CD4-positive, alpha-beta T cell treated with Interleukin-12 subunit alpha and Interleukin-12 subunit beta, for 1 hour (primary cell): ENCODE data around the gene BICDL2.

Source experiments
- DNase-seq: peaks from one replicate; pipeline ENCODE4 v3.0.0-alpha.2; 2020

BICDL2 gene

GRCh38 chr16:3046641-3047386, 10.1 kb upstream of the BICDL2 start:
- DNase-seq = no peak

DNA sequence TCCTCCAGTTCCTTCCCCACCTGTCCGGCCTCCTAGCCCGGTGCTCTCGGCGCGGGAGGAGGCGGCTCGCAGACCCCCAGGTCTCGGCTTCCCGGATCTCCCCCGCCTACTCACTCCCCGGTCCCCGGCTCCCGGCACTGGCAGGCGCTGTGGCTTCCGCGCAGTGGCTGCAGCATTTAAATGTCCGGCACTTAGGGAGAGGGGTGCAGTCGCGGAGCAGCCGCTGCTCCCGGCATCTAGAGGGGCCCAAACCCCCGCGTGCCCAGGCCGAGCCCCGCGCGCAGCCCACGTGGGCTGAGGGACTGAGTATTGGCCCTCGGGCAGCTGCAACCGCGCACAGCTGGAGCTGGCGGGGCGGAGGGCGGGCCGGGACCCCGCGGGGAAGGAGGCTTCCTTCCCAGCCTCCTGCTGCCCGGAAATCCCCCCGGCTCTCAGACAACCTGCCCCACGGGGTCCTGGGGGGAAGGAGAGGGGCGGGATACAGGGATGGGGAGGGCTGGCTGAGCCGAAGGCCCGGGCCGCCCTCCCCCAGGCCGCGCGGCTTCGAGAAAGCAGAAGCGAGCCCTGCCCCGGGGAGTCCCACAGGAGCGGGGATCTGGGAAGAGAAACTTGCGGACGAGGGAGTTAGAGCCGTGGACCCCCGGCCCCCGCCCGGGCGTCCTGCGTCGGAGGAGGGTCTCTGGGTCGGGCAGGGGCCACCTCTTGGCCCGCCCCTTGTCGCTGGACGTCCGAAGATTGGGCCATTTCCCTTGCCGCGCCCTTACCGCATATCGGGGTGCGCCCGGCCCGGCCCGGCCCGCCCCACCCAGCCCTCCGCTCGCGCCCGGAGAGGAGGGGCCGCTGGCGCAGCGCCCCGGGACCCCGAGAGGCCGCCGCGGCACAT, 9.3 kb upstream of the BICDL2 start, which contains the start of gene MMP25:
Gene MMP25, plus strand, starts transcription at position 804 of the 883 bp plus-strand sequence. CDS start 357 bp downstream, outside the sequence.
- no peak for DNase-seq

- DNase-seq = no peak
These were observed 8.0 kb upstream of the BICDL2 start for GRCh38 chr16:3044708-3045107.

DNA sequence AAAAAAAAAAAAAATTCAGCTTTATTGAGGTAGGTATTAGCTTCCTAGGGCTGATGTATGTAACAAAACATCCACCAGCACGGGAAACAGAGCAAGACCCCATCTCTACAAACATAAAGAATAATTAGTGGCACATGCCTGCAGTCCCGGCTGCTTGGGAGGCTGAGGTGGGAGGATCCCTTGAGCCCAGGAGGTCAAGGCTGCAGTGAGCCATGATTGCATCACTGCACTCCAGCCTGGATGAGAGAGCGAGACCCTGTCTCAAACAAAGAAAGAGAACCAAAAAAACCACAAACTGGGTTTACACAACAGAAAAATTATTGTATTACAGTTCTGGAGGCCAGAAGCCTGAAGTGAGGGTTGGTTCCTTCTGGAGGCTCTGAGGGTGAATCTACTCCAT, 5.6 kb upstream of the BICDL2 start:
- DNase-seq = no peak

- DNase-seq = no peak
These were observed 2.2 kb upstream of the BICDL2 start for GRCh38 chr16:3038896-3039295.

DNA sequence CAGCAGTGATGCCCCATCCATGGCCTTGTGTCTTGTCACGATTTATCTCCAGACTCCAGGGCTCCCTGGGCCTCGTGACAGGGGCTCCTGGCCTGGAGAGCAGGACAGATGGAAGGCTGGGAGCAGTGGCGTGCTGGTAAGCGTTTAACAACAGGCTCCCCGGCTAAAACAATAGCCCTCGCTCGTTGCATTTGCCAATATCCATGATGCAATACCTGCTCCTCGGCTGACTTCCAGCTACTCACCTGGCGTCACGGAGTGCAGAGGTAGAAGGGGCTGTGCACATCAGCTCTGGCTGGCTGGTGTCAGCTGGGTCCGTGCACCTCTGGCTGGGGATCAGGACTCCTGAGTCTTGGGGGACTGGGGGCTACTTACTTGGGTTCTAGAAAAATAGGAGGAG, 1.5 kb upstream of the BICDL2 start:
- DNase-seq = no peak

GRCh38 chr16:3035972-3036725, 595 bp downstream of the BICDL2 start:
- DNase-seq = no peak

GRCh38 chr16:3035289-3035971, 1.3 kb downstream of the BICDL2 start:
- no peak for DNase-seq

- no peak for DNase-seq
These were observed 4.1 kb downstream of the BICDL2 start for GRCh38 chr16:3032624-3033023.

DNA sequence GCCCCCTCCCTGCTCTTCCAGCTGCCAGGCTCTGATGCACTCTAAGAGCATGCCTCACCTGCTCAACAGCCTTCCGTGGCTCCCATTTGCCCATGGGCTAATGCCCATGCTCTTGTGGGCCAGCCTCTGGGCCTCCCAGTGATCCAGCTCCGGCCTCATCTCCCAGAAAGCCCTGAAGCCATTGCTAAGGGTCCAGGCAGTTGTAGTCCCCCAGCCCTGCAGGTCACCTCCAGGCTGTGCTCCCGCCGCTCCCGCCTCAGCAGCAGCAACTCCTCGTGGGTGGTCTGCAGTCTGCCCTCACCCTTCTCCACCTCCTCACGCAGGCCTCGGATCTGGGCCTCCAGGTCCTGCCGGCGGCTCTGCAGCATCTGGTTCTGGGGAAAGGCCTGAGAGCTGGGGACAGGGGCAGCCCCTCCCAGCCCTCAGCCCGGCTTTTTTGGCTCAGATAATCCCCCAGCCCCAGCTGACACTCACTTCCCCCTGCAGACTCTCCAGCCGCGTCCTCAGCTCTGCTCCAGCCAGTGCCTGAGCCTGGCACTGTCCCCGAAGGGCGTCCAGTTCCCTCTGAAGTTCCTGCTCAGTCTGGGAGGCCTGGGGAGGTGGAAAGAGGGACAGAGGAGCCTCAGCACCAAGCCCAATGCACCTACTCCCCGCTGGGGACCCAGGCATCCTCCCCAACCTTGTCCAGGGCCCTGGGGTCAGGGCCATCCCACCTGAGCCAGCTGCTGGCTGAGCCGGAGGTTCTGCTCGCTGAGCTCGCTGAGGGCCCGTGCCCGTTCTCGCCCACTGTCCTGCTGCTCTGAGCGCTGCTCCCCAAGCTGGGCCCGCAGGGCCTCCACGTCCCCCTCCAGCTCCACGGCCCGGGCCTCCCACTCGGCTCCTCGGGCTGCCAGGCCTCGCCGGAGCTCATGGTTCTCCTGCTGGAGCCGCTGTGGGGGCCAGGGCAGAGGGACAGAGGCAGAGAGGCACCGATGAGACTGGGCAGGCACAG, 6.2 kb downstream of the BICDL2 start:
- DNase-seq = no peak

GRCh38 chr16:3029491-3030221, 7.1 kb downstream of the BICDL2 start:
- peak; percentile 47 for DNase-seq

GRCh38 chr16:3028716-3029319, 7.9 kb downstream of the BICDL2 start:
- no peak for DNase-seq

- peak; percentile 91 for DNase-seq
These were observed 8.6 kb downstream of the BICDL2 start for GRCh38 chr16:3027983-3028715.

DNA sequence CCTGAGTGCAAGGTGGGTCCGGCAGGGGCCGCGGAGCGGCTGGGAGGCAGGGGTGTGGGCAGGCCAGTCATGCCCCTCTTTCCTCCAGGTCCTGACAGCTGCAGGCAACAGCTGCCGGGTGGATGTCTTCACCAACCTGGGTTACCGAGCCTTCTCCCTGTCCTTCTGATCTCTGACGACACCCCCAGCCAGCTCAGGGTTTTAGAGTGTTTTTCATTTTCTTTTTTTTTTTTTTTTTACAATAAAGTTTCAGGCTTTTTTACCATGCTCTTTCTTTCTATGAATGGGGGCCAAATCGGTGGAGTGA, 9.3 kb downstream of the BICDL2 start:
- no peak for DNase-seq

DNA sequence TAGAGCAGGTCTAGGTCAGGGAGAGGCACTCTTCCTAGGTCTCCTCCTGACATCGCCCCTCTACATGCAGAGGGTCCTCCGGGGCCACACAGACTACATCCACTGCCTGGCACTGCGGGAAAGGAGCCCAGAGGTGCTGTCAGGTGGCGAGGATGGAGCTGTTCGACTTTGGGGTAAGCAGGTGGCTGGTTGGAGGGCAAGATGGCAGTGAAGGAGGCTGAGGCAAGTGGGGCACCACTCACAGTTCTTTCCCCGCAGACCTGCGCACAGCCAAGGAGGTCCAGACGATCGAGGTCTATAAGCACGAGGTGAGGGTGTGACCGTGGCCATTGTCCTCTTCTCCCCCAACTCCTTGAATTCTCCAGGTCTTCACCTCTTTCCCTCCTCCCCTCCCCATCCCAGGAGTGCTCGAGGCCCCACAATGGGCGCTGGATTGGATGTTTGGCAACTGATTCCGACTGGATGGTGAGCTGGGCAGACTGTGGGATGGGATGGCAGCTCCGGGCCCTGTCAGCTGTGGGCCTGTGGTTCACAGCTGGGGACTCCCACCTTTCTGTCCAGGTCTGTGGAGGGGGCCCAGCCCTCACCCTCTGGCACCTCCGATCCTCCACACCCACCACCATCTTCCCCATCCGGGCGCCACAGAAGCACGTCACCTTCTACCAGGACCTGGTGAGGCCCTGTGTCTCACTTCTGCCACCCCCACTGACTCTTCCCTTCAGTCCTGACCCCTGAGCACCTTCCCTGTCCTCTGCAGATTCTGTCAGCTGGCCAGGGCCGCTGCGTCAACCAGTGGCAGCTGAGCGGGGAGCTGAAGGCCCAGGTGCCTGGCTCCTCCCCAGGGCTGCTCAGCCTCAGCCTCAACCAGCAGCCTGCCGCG, 9.9 kb downstream of the BICDL2 start:
- DNase-seq = no peak

- no peak for DNase-seq
These were observed 10.8 kb downstream of the BICDL2 start for GRCh38 chr16:3026003-3026378.

DNA sequence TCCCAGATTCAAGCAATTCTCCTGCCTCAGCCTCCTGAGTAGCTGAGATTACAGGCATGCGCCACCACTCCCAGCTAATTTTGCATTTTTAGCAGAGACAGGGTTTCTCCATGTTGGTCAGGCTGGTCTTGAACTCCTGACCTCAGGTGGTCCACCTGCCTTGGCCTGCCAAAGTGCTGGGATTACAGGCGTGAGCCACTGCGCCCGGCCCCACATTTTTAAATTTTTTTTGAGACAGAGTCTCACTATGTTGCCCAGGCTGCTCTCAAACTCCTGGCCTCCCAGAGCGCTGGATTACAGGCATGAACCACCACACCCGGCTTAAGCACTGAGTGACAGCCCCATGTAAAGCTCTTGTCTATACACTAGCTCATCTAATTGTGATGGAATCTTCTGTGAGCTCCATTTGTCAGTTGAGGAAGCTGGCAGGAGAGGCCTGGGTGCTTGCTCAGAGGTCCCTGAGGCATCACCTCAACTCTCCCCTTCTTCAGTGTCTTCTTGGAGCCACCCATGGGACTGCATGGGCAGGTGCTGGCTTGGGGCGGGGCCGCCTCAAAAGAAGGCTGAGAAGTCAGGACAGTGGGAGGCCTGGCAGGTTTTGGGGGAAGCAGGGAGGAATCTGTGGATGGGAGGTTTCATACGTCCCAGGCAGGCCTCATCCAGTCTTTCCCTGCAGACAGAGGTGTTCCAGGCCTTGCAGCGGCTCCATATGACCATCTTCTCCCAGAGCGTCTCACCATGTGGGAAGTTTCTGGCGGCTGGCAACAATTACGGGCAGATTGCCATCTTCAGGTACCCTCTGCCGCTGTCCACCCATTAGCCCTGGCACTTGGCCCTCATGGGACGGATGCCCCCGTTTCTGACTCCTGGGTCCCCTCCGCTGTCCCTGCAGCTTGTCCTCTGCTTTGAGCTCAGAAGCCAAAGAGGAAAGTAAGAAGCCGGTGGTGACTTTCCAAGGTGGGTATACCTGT, 11.4 kb downstream of the BICDL2 start:
- no peak for DNase-seq
